B cell (primary cell): ENCODE results near the gene ATF1. TPM values are rescaled to one million over a fixed set of nuclear protein-coding genes. Genes with fewer than 3 reads are reported as not detected.

ENCODE experiments used
- ATAC-seq: fragments of 200-7000 bp; cut with Tn5 transposase; one replicate; pipeline ENCODE4 v1.10.0; 2021; ENCODE audit warnings: low read depth, mild to moderate bottlenecking, moderate number of reproducible peaks, moderate library complexity
- CTCF ChIA-PET: fragments of 350-600 bp; sonication (Branson Sonifier 250); formaldehyde crosslinking; loops from one replicate; lab custom pipeline; 2021; ENCODE audit warnings: antibody characterized with exemption, inconsistent platforms; lab: Charles Lee
- POLR2A ChIA-PET: fragments of 350-600 bp; sonication (Branson Sonifier 250); formaldehyde crosslinking; loops from one replicate; lab custom pipeline; 2021; ENCODE audit warnings: antibody characterized with exemption; lab: Charles Lee
- DNase-seq: peaks from one replicate; pipeline ENCODE4 v3.0.0; 2013
- H2AFZ ChIP-seq: 2 replicates; pipeline ENCODE4 v1.6.1; 2012; ENCODE audit warnings: mild to moderate bottlenecking, low read depth, low read length; ENCODE audit not compliant: insufficient read depth, poor library complexity, severe bottlenecking
- H3K27ac ChIP-seq, 2 donors: 1 replicate in 1 of 2; 2 replicates in 1 of 2; pipeline ENCODE4 v1.5.1; 2012 to 2013; ENCODE audit warnings: low read length in 2 of 2, mild to moderate bottlenecking in 2 of 2, moderate library complexity in 1 of 2
- H3K27me3 ChIP-seq, 4 experiments: fragments of 200-600 bp in 1 of 4; sonication (generic) in 1 of 4; replicated peaks in 1 of 4; 1 replicate in 2 of 4; 2 replicates in 2 of 4; pipeline versions ENCODE4 v1.6.1 to v1.7.0; 2013 to 2016; ENCODE audit warnings: low read length in 3 of 4, mild to moderate bottlenecking in 2 of 4, mixed read lengths in 1 of 4, moderate library complexity in 1 of 4; ENCODE audit not compliant: insufficient read depth in 4 of 4, control insufficient read depth in 3 of 4; ENCODE audit errors: control extremely low read depth in 1 of 4
- H3K36me3 ChIP-seq, 2 experiments: replicated peaks in 1 of 2; 1 replicate in 1 of 2; 2 replicates in 1 of 2; pipeline versions ENCODE4 v1.6.1 to v1.7.1; 2013; ENCODE audit warnings: low read length in 1 of 2; ENCODE audit not compliant: insufficient read depth in 2 of 2, control insufficient read depth in 1 of 2; ENCODE audit errors: control extremely low read depth in 1 of 2, extremely low read depth in 1 of 2
- H3K4me1 ChIP-seq, 2 donors: fragments of 200-600 bp in 1 of 2; sonication (generic) in 1 of 2; 1 replicate in 1 of 2; 2 replicates in 1 of 2; pipeline versions ENCODE4 v1.5.1 to v1.6.1; 2013 to 2017; ENCODE audit warnings: low read length in 2 of 2; ENCODE audit not compliant: control insufficient read depth in 2 of 2, insufficient read depth in 2 of 2
- H3K4me2 ChIP-seq: replicated peaks from 2 replicates; pipeline ENCODE3; 2012; ENCODE audit warnings: mild to moderate bottlenecking, low read depth, low read length; ENCODE audit not compliant: poor library complexity, severe bottlenecking
- H3K4me3 ChIP-seq, 5 experiments: fragments of 200-600 bp in 1 of 5; sonication (generic) in 1 of 5; 1 replicate in 3 of 5; 2 replicates in 2 of 5; pipeline versions ENCODE4 v1.5.1 to v1.7.0; 2011 to 2016; ENCODE audit warnings: low read length in 4 of 5, mild to moderate bottlenecking in 4 of 5, low read depth in 2 of 5, control low read depth in 1 of 5, moderate library complexity in 1 of 5; ENCODE audit not compliant: insufficient read depth in 1 of 5; ENCODE audit errors: control extremely low read depth in 1 of 5, extremely low read depth in 1 of 5
- H3K79me2 ChIP-seq: fragments of 200-600 bp; sonication (generic); one replicate; pipeline ENCODE4 v1.6.0; 2016; ENCODE audit warnings: low read length; ENCODE audit not compliant: control insufficient read depth, insufficient read depth
- H3K9ac ChIP-seq: fragments of 200-600 bp; sonication (generic); 2 replicates; pipeline ENCODE4 v1.6.1; 2017; ENCODE audit warnings: mild to moderate bottlenecking, low read length, moderate library complexity
- H3K9me3 ChIP-seq, 3 donors: one replicate each; pipeline versions ENCODE4 v1.6.1 to v1.7.1; 2013; ENCODE audit warnings: low read length in 2 of 3; ENCODE audit not compliant: control insufficient read depth in 2 of 3, insufficient read depth in 1 of 3; ENCODE audit errors: control extremely low read depth in 1 of 3
- H4K20me1 ChIP-seq: 2 replicates; pipeline ENCODE4 v1.6.0; 2012; ENCODE audit warnings: mild to moderate bottlenecking, low read length; ENCODE audit not compliant: insufficient read depth, control insufficient read depth, poor library complexity, severe bottlenecking
- H3K27ac Mint-ChIP-seq: one replicate; pipeline ENCODE4 v1.8.0; 2021; ENCODE audit warnings: mixed read lengths
- H3K27me3 Mint-ChIP-seq: one replicate; pipeline ENCODE4 v1.8.0; 2021; ENCODE audit warnings: mixed read lengths
- H3K4me1 Mint-ChIP-seq: one replicate; pipeline ENCODE4 v1.8.0; 2021; ENCODE audit warnings: mixed read lengths
- H3K4me3 Mint-ChIP-seq: one replicate; pipeline ENCODE4 v1.8.0; 2021; ENCODE audit warnings: mixed read lengths
- H3K9me3 Mint-ChIP-seq: one replicate; pipeline ENCODE4 v1.8.0; 2022; ENCODE audit warnings: mixed read lengths; ENCODE audit not compliant: insufficient read depth
- EZH2 ChIP-seq: IDR thresholded peaks from 2 replicates; pipeline ENCODE4 v1.6.1; 2012; ENCODE audit warnings: borderline replicate concordance, low read depth, mild to moderate bottlenecking, moderate library complexity, low read length; ENCODE audit not compliant: insufficient read depth, poor library complexity, severe bottlenecking
- WGBS: methylation state at CpG from one replicate; pipeline ENCODE4 v1.1.5; 2013; ENCODE audit warnings: missing lambda C conversion rate; ENCODE audit not compliant: insufficient coverage; 5-methylcytosine and 5-hydroxymethylcytosine counted together
- intact Hi-C: fragments of 100-400 bp; cut with micrococcal nuclease; formaldehyde crosslinking; loops from one replicate; pipeline ENCODE4 v1.10.0; 2022
- polyA plus RNA-seq: library from polyadenylated mRNA; depleted of rRNA; stranded (reverse); fragments of >200 nt; gene quantifications from 2 replicates; pipeline ENCODE4 v1.2.3, GENCODE V29; 2012
- total RNA-seq, 2 donors: library from RNA; stranded (reverse); fragments of 120-200 nt in 1 of 2; gene quantifications; 1 replicate in 1 of 2; 2 replicates in 1 of 2; pipeline versions ENCODE4 v1.2.3 to v1.2.4, GENCODE V29; 2013 to 2022
- TF ChIP-seq, protein P1 (sequence below): fragments of 200-600 bp; IDR thresholded peaks from one replicate; pipeline ENCODE4 v1.8.0; 2022; ENCODE audit warnings: antibody characterized with exemption, mild to moderate bottlenecking

ATF1 gene
- total and polyA plus RNA-seq, 2 donors (not counting 1 experiment from before 2014, with no cell fraction given): 17.2 to 39.5 TPM

GRCh38 chr12:50728417-50728816 is 35.5 kb upstream of the ATF1 start:
- no peaks in the 10 kb centered on the region for H3K79me2 ChIP-seq
- H4K20me1 ChIP-seq: no peaks in the 10 kb centered on the region
- no peak overlapping the region for H3K4me2 ChIP-seq
- no peak overlapping the region for H3K4me3 ChIP-seq
- no peaks in the 10 kb centered on the region for H3K9me3 ChIP-seq
- no peak overlapping the region for H3K4me3 Mint-ChIP-seq
- no peak overlapping the region for H3K27ac Mint-ChIP-seq
- no peaks in the 10 kb centered on the region for H3K27me3 ChIP-seq
- peaks cover 24 to 91% of the 10 kb centered on the region in 2 experiments for H3K36me3 ChIP-seq
- WGBS: 86% methylated on average over 2 of the region's 7 CpGs
- ChIA-PET POLR2A (no interaction called here), CTCF (interaction anchor here (0.9 kb wide), 1 partner anchor 90 kb away, joined by 3 read pairs; no protein-coding TSS in a partner anchor)
- no peaks in the 10 kb centered on the region for H3K4me1 ChIP-seq
- intact Hi-C loops: no loop called here
- H3K4me1 Mint-ChIP-seq: no peaks in the 10 kb centered on the region
- no peak for DNase-seq
- ATAC-seq: no peak
- no peak overlapping the region for H2AFZ ChIP-seq
- H3K9me3 Mint-ChIP-seq: no peaks in the 10 kb centered on the region
- no peak overlapping the region for H3K9ac ChIP-seq
- TF ChIP-seq, protein P1, sequence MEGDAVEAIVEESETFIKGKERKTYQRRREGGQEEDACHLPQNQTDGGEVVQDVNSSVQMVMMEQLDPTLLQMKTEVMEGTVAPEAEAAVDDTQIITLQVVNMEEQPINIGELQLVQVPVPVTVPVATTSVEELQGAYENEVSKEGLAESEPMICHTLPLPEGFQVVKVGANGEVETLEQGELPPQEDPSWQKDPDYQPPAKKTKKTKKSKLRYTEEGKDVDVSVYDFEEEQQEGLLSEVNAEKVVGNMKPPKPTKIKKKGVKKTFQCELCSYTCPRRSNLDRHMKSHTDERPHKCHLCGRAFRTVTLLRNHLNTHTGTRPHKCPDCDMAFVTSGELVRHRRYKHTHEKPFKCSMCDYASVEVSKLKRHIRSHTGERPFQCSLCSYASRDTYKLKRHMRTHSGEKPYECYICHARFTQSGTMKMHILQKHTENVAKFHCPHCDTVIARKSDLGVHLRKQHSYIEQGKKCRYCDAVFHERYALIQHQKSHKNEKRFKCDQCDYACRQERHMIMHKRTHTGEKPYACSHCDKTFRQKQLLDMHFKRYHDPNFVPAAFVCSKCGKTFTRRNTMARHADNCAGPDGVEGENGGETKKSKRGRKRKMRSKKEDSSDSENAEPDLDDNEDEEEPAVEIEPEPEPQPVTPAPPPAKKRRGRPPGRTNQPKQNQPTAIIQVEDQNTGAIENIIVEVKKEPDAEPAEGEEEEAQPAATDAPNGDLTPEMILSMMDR: no peak
- TF ChIP-seq EZH2: no peak
- no peaks in the 10 kb centered on the region for H3K27me3 Mint-ChIP-seq
- no peak overlapping the region for H3K27ac ChIP-seq

GRCh38 chr12:50728841-50729240 is 35.1 kb upstream of the ATF1 start:
- ChIA-PET CTCF (interaction anchor here (0.9 kb wide), 1 partner anchor 91 kb away, joined by 3 read pairs; no protein-coding TSS in a partner anchor), POLR2A (no interaction called here)
- Histone ChIP-seq H3K27me3 (no peaks in the 10 kb centered on the region), H3K36me3 (peaks cover 24 to 91% of the 10 kb centered on the region in 2 experiments), H3K4me2 (no peak overlapping the region), H2AFZ (no peak overlapping the region), H4K20me1 (no peaks in the 10 kb centered on the region), H3K9me3 (no peaks in the 10 kb centered on the region), H3K79me2 (no peaks in the 10 kb centered on the region), H3K4me3 (no peak overlapping the region), H3K4me1 (no peaks in the 10 kb centered on the region), H3K9ac (no peak overlapping the region), H3K27ac (no peak overlapping the region)
- no peak overlapping the region for H3K27ac Mint-ChIP-seq
- no peak for DNase-seq
- ATAC-seq: no peak
- H3K27me3 Mint-ChIP-seq: no peaks in the 10 kb centered on the region
- H3K4me3 Mint-ChIP-seq: no peak overlapping the region
- 100% methylated on average over 1 of the region's 4 CpGs for WGBS
- no peak for TF ChIP-seq EZH2
- TF ChIP-seq, protein P1: no peak
- intact Hi-C loops: no loop called here
- no peaks in the 10 kb centered on the region for H3K4me1 Mint-ChIP-seq
- H3K9me3 Mint-ChIP-seq: no peaks in the 10 kb centered on the region
